ENCODE results near the gene KLHL35.

GRCh38 chr11:75433443-75433842 lies 440 bp upstream of the KLHL35 start:
- TF ChIP-seq POLR2A (IDR thresholded peaks at IDR 0.05; ENCODE audit: low read depth, low read length) (no peak), POLR2AphosphoS5 (IDR thresholded peaks at IDR 0.05; ENCODE audit: low read depth, low read length) (no peak), SPI1 (IDR thresholded peaks at IDR 0.05; ENCODE audit: low read depth, low read length) (no peak)
